GM19467 (cell line): ENCODE results near the gene ZBTB7A.

Experiments used
- ATAC-seq: cut with Tn5 transposase; IDR thresholded peaks from one replicate; pipeline ENCODE4 v1.9.1; 2021; ENCODE audit warnings: mild to moderate bottlenecking, moderate library complexity; ENCODE audit not compliant: unreplicated experiment

Gene ZBTB7A

DNA sequence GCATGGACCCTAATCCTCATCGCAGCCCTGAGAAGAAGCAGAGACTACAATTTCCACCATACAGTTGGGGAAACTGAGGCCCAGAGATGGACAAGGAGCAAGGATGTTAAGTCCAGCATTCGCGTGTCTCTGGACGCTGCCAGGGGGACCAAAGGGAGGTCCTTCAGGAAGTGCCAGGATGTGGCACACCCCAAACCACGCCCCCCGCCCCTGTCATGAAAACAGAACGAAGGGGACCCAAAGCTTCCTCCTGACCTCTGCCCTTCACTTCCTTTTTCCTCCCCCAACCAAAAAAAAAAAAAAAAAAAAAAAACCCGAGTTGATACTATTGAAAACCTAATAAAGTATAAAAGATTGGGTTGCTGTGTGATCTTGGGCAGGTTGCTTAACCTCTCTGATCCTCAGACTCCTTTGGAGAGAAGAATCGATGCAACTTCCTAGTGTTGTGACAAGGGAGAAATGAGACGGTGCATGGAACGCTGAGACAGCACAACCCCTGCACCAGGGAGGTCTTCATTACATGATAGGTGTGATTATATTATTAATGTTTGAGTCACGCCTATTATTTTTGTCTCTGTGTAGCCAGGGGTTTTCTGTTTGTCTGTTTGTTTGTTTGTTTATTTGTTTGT lies 2.7 kb upstream of the ZBTB7A start:
- no peak for ATAC-seq

DNA sequence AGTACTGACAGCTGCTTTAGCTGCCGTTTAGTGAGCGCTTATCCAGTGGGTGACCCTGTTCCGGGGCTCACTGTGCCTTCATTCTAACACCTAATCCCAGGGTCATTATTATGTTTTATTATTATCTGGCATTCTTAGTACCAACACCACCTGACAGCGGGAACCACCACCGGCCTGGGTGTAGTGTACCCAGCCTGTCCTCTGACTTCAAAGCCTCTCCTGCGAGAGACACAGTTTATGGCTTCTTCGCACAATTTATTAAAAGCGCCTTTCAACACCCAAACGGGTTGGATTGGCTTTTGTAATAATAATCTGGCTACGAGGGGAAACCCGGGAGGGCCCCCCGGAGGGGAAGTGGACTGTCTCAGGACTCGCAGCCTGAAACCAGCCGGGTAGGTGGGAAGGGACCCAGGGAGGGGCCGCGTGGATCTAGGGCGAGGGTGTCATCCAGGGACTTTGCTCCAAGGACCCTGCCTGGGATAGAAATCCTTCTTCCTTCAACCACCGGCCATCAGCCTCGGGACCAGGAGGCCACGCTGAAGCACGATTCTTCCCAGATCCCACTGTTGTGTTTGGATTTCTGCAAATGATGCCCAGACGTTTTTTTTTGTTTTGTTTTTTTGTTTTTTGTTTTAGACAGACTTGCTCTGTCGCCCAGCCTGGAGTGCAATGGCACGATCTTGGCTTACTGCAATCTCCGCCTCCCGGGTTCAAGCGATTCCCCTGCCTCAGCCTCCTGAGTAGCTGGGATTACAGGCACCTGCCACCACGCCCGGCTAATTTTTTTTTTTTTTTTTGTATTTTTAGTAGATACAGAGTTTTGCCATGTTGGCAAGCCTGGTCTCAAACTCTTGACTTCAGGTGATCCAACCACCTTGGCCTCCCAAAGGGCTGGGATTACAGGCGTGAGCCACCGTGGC lies 1.6 kb upstream of the ZBTB7A start:
- no peak for ATAC-seq

DNA sequence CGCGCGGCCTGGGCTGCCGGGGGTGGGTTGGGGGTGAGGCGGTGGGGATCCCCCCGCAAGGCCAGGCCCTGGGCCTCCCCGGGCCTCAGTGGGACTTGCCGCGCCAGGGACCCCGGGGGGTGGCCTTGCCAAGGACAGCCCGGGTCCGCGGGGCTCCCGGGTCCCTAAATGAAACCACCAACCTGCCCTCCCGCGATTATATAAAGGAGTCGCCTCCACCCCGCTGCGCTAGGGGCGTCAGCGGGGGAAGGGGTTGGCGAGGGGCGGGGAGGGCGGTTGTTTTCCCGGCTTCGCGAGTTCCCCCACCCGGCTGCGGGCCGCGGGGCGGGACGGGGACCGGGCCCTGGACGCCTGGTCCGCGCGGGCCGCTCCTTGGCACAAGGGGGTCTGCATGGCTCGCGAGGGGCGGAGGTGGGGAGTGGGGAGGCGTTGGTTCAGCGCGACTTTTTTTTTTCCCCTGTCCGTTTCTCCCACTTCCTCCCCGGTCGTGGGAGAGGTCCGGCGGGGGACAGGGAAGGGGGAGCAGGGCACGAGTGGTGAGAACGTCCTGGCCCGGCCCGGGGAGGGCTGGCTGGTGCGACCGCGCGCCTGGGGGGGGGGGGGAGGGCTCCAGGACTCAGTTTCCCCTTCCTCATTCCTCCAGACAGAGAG lies 822 bp upstream of the ZBTB7A start:
- no peak for ATAC-seq

DNA sequence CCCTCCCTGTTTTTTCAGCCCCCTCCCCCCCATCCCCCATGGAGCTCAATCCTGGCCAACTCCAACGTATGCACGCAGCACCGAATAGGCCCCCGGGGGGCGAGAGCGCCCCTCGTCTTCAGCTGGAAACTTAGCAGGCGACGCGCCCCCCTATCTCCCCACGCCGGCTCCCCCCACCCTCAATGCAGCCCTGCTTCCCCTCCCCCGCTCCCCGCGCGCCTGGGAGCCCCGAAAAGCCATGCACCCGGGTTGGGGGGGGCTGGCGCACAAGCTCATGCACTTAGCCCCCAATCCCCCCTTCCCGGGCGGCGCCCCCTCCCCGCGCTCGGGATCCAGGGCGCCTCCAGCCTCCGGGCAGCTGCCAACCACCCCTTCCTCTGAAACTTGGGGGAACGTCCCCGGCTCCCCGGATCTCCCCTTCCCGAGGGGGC lies 508 bp downstream of the ZBTB7A start:
- ATAC-seq, result no peak

DNA sequence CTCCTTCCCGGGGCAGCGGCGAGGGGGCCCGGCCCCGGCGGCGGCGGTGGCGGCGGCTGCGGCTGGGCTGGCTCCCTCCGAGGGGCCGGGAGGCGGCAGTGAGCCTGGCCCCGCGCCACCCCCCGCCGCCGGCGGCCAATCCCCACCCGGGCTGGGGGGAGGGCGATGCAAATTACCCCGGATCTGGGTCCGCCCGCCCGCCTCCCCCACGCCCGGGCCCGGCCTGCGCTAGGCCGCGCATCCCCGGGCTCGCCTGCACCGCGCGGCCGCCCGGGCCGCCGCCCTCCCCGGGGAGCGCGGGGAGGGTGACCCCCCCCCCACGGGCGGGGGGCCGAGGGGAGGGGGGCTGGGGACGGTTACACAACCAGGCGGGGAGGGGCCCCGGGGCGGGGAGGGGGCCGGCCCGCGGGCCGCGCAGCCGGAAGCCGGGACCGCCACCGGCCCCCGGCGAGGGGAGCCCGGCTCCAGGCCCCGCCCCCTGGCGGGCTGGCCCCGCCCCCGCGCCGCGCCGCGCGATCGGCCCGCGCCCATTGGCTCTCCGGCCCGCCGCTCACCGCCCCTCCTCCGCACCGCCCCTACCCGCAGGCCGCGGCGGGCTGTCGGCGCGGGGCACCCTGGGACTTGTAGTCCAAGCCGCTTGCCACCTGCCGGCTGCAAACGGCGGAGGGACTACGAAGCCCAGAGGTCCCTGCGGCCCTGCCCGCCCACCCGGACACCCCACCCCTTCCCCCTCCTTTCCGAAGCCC lies 1.1 kb downstream of the ZBTB7A start:
- peak; percentile 66 for ATAC-seq

DNA sequence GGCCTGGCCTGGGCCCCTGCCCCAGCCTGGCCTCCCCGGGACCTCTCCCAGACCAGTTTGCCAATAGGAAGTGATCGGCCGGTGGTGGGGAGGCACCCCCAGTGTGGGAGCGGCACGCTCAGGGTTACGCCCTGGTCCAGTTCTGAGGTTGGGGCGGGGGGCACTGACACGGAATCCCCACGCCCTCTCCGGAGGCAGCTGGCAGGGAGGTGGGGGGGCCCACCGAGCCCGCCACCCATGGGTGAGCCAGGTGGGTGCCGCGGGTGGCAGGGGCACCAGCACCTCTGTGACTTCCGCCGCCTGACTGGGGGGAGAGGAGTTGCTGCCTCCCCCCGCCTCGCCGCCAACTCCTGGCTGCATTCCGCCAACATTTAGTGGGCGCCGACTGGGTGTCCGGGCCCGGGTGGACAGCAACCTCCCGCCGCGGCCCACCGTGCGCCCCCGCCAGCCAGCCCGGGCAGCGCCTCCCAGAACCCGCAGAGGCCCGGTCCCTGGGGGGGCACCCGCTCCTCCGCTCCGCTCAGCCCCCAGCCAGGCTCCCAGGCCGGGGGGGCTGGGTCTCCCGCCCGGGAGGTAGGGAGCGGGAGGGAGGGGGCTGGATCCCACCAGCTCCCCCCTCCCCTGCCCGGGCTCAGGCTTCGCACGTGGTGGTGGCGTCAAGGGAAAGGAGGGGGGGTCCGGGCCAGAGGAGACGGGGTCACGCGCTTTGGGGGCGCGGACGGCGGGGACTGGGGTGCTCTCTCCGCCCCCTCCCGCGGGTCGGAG lies 2.0 kb downstream of the ZBTB7A start:
- peak; percentile 3 for ATAC-seq

DNA sequence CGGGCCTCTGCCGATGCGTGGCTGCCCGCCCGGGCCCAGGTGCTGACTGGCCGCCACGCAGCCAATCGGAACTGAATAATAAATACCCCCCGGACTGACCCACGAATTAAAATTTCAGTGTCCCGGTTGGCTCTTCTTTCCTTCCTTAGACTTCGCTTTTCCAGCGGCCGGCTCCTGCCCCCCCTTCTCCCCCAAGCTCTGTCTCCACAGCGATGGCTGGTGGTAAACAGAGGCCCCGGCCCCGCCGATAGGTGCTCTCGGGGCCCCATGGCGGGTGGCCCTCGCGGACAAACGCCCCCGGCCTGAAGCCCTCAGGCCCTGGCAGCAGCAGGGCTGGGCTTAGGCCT lies 2.6 kb downstream of the ZBTB7A start:
- no peak for ATAC-seq

DNA sequence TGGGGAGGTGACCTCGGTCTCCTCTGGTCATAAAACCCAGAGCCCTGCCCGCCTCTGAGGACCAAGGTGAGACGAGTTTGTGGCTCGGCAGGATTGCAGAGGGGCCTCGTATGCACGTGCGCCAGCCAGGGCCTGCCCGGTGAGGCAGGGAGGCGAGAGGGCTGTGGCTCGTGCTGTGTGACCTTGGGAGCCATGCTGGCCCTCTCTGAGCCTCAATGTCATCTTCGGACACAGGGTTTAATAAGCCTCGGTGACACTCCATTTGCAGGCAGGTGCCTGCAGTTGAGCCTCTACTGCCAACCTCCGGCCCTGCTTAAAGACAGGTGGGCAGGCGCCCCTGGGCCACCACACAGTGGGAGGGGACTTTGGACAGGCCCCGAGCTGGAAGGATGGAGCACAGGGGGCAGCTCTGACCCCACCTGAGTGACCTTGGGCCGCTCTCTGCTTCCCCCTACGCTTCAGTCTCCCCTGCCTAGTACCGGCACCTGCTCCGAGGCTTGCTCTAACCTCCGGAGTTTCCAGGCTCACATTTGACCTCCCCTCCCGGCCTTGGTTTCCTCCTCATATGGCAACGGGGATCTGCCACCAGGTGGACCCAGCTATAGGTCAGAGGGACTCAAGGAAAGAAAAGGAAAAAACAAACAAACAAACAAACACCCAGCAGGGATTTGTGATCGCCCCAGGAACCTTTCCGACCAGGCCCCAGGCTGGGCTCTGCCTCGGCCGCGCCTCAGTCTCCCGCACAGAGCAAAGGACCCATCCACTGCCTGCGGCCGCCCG lies 3.1 kb downstream of the ZBTB7A start:
- no peak for ATAC-seq

DNA sequence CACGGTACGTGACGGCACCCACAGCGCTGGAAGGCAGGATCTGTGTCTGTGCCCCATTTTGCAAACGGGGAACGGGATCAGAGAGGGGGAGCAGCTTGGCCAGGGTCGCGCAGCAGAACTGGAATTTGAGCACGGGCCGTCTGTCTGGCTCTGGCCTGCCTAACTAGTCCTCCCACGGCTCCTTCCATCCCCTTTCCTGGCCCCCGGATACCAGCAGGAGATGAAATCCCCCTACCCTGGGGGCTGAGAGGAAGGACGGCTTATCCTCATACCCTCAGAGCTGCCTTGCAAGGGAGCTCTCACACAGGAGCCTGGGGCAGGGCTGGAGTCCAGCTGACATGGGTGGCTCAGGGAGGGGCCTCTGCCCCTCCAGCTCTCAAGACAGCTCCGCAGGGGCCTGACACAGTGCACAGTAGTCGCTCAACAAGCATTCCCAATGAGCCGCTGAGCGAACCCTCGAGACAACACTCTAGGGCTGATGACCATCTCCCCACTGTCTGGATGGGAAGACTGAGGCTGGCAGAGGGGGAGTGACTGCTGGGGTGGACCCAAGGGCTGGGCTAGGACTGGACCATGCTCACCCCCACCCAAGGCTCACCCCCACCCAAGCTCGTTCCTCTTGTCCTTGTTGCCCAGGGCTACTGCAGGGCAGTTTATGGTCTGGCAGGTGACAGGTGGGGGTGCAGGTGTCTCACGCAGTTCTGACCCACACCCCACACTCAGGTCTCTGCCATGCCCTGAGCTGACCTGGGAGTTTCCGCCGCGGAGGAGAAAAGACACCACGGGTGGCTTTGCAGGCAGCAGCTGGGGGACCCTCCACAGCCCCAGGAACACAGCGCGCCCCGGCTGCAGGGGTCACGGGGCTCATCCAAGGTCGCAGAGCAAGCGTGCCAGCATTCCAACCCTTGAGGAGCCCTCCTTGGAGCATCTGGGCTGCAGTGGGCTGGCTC lies 4.0 kb downstream of the ZBTB7A start:
- ATAC-seq, result no peak

DNA sequence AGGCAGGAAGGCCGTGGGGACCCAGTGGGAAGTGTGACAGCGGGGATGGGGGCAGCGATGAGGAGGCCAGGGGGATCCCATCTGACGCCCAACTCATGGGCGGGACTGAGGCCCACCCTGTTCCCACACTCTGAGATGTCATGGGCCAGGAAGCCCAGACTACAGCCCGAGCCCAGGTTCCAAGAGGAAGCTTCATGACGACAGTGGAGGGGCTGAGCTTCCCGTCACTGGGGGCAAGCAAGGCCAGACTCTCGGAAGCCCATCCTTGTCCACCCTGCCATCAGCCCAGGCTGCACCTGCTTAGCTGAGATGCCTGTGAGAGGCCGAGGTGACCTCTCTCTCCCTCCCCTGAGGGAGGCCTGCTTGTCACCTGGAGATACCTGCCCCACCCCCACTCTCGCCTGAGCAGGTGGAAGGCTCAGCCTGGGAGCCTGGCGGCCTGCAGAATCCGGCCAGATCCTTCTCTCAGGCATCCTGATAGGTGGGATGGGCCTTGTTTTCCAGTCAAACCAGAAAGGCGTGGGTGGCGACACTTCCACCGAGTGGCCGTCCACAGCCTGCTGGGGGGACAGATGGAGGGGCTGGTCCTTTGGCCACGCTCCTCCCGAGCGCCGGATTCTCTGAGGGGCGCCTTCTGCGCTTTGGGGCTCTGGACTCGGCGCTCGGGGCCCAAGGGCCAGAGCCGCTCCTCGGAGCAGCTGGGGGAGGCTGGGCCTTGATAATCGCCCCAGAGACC lies 4.8 kb downstream of the ZBTB7A start:
- no peak for ATAC-seq

DNA sequence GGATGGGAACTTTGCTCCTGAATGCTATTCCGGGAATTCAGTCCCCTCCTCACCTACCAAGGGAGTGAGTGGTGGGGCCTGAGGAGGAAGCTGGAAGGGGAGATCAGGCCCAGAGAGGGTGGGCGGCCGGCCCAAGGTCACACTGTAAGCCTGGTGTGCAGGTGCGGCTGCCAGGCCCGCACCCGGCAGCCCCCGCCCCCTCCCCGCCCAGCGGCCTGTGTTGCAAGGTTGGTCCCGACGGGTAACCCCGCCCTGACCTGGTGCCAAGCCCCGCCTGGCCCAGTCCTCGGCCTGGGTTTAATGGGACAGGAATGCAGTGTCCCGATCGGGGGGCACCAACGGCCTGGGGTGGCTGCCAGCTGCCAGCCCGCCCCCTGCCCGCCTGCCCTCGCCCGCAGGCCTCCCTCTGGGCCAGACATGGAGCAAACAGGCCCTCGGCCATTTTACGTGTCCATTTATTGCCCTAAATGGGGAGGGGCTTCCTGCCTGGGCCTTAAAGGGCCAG lies 5.5 kb downstream of the ZBTB7A start:
- ATAC-seq, result no peak

DNA sequence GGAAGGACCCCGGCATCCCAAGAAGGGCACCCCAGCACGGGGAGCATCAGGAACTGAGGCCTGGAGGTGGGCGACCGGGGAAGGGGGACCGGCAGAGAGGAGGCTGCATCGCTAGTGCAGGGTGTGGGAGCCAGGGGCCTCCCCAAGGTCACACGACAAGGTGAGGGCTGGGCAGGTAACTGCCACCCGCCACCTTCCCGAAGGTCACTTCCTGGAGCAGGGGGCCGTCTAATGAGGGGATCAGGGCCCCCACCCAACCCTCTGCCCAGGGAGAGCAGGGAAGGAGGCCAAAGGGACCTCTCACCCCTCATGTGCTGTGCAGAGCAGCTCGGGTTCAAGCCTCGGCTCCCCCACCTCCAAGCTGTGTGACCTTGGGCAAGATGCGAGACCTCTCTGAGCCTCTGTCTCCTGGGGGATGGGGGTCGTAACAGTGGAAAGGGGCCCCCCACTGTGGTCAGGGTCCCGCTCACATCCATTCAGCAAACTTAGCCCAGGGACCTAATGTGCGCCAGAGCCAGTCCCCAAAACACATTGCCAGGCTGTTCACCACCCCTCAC lies 6.0 kb downstream of the ZBTB7A start:
- ATAC-seq, result no peak

DNA sequence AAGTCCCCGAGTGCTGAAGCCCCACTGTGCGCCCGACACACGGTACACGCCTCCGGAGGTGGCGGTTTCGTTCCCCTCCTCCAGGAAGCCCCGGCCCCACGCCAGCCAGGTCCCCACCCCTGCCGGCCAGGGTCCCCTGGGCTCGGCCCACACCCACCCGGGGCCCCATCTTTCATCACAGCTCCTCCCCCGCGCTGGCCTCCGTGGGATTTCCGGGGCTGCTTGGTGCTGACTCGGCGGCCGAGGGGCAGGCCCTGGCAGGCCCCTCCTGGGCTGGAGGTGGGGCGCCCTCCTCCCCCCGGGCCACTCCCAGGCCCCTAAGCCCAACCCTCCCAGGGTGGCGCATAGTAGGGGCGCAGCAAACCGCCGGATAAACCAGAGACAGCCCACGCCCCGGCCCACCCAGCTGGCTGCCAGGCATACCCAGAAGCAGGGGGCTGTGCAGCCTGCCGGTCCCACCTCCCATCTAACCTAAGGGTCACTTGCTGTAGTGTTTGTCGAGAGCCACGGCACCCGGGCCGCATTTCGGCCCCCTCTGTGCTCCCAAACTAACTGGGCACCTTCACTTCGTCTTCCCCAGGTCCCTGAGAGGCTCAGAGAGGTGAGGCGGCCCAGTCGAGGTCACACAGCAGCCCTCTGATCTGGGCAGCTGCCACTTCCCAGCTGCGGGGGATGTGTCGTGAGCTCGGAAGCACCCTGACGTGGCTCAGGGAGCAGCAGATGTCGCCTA lies 6.6 kb downstream of the ZBTB7A start:
- ATAC-seq, result no peak

DNA sequence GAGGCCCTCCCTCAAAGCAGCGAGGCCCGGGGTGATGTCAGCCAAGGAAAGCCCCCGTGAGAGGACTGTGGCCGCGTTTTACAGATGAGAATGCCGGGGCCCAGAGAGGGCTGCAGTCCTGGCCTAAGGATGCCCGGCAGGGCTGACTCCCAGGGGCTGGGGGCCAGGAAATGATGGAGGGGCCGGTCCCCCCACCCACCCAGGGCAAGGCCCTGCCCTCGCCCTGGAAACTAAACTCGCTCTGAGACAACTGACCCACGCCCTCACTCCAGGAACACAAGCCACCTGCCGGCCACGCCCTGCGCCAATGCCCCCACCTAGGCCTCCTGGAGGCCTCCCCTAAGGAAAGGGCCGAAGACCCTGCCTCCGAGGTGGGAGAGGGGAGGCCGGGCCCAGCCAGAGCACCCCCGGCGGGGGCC lies 7.2 kb downstream of the ZBTB7A start:
- ATAC-seq, result no peak

DNA sequence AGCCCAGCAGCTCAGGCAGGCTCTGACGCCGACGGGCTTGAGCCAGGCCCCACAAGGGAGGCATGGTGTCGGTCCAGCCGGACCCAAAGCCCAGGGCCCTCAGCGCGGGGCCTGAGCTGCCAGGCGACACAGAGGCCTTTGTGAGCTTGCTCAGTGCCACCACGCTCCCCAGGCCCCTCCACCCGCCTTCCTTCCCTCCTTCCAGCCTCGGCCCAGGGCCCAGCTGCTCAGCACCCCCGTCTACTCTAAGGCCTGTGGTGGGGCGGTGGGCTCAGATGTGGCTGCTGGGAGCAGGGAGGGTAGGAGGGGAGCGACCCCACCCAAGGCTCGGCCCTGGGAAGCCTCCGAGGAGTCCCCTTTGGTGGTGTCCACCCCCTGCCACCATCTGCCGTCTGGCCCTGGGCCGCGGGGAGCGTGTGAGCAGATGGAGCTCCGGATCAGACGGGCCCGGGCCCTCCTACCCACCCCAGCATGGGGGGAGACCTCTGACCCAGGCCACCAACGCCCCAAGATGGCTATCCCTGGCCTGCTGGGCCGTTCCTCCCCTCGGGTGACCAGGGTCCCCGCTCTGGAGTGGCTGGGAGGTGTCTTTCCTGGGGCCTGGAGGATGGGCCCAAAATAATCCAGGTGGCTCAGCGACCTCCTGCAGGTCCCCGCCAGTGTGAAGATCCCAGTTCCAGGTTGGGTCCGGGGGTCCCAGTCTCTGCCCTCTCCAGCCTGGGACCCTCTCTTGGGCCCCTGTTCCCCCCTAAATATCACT lies 7.8 kb downstream of the ZBTB7A start:
- no peak for ATAC-seq
